Stimulated activated CD4-positive, alpha-beta T cell treated with anti-CD3 and anti-CD28 coated beads, Interleukin-15, amount 100 ng/mL, for 24 hours (primary cell): ENCODE measurements around the gene SPIRE2.
"Not testable (repeated sequence)": the region's sequence is repeated elsewhere in the genome, so short reads cannot be mapped to it uniquely, and the experiment has no call there.

Source experiments
- DNase-seq: peaks from one replicate; pipeline ENCODE4 v3.0.0-alpha.2; 2020

Gene SPIRE2

GRCh38 chr16:89900885-89901284 is 72.6 kb downstream of the SPIRE2 start:
- no peak for DNase-seq

- no peak for DNase-seq
These were observed 74.7 kb downstream of the SPIRE2 start for GRCh38 chr16:89902980-89903379.

GRCh38 chr16:89903908-89904515 is 75.7 kb downstream of the SPIRE2 start:
- DNase-seq, result no peak

- DNase-seq, result no peak
These were observed 76.6 kb downstream of the SPIRE2 start for GRCh38 chr16:89904606-89905510.

- no peak for DNase-seq
These were observed 77.3 kb downstream of the SPIRE2 start for GRCh38 chr16:89905511-89906139.

GRCh38 chr16:89906140-89907025 is 78.1 kb downstream of the SPIRE2 start:
- no peak for DNase-seq

GRCh38 chr16:89907055-89907814 is 79.0 kb downstream of the SPIRE2 start:
- DNase-seq, result no peak

GRCh38 chr16:89908236-89908635 is 80.0 kb downstream of the SPIRE2 start:
- no peak for DNase-seq

GRCh38 chr16:89909777-89910716 is 81.8 kb downstream of the SPIRE2 start:
- DNase-seq, result peak; percentile 78

GRCh38 chr16:89910717-89911354 is 82.6 kb downstream of the SPIRE2 start:
- no peak for DNase-seq

GRCh38 chr16:89911375-89911774 is 83.1 kb downstream of the SPIRE2 start:
- DNase-seq, result no peak

- DNase-seq, result no peak
These were observed 83.9 kb downstream of the SPIRE2 start for GRCh38 chr16:89912143-89912542.

GRCh38 chr16:89912627-89913026 is 84.4 kb downstream of the SPIRE2 start:
- no peak for DNase-seq

GRCh38 chr16:89913408-89914387 is 85.4 kb downstream of the SPIRE2 start:
- DNase-seq, result no peak

- DNase-seq, result not testable (repeated sequence)
These were observed 86.5 kb downstream of the SPIRE2 start for GRCh38 chr16:89914642-89915285.

- DNase-seq, result no peak
These were observed 87.3 kb downstream of the SPIRE2 start for GRCh38 chr16:89915303-89916232.

GRCh38 chr16:89917773-89918452 is 89.6 kb downstream of the SPIRE2 start:
- peak; percentile 86 for DNase-seq
